ENCODE results near the gene GRID2IP.
A peak's percentile ranks its signal among the peaks of the same experiment; 100 is the strongest.

Gene GRID2IP

DNA sequence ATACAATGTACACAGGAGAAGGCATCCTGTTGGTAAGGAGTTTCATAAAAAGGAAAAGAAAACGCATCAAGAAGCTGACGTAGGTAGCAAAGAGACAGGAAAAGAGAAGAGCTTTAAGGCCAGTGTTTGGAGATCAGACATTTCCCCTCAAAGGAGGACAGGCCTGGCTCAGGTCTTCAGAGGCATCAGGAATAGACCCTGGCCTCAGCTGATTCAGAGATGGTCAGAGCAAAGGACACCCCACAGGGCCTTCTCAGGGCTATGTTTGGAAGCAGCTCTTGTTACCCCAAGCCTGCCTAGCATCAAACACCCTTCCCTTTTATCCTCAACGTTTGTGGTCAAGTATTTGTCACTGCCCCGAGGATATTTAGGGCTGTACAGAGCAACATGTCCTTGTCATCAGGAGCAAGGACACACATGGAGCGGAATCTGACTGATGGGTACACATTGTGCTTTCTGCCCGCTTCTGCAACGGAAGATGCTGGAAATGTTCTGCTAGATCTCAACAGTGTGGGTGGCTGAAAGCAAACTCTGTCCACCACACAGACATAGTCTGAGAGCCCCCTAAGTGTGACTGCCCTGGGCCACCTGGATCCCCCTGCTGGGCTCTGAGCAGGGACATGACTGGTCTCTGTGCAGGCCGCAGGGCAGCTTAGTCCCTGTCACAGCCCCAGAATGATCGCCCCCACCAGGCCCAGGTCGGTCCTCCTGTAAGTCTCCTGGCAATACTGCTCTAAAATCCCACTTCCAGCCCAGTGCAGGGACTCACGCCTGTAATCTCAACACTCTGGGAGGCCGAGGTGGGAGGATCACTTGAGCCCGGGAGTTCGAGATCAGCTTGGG is 25.0 kb upstream of the GRID2IP start:
- TF ChIP-seq, protein P1, sequence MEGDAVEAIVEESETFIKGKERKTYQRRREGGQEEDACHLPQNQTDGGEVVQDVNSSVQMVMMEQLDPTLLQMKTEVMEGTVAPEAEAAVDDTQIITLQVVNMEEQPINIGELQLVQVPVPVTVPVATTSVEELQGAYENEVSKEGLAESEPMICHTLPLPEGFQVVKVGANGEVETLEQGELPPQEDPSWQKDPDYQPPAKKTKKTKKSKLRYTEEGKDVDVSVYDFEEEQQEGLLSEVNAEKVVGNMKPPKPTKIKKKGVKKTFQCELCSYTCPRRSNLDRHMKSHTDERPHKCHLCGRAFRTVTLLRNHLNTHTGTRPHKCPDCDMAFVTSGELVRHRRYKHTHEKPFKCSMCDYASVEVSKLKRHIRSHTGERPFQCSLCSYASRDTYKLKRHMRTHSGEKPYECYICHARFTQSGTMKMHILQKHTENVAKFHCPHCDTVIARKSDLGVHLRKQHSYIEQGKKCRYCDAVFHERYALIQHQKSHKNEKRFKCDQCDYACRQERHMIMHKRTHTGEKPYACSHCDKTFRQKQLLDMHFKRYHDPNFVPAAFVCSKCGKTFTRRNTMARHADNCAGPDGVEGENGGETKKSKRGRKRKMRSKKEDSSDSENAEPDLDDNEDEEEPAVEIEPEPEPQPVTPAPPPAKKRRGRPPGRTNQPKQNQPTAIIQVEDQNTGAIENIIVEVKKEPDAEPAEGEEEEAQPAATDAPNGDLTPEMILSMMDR (IDR thresholded peaks at IDR 0.05; ENCODE audit: low read depth, low read length): no peak
- no peak for TF ChIP-seq MYC (IDR thresholded peaks at IDR 0.05; ENCODE audit: low read depth, low read length)
- no peak for TF ChIP-seq POLR2A (IDR thresholded peaks at IDR 0.05; ENCODE audit: extremely low read depth, insufficient read length)
- TF ChIP-seq, protein P2, sequence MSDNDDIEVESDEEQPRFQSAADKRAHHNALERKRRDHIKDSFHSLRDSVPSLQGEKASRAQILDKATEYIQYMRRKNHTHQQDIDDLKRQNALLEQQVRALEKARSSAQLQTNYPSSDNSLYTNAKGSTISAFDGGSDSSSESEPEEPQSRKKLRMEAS (IDR thresholded peaks at IDR 0.05; ENCODE audit: low read depth, low read length): no peak
- H3K4me3 ChIP-seq (ENCODE audit: low read depth, low read length): peak overlapping the region; percentile 87
- DNase-seq (ENCODE audit: low read depth): peak; percentile 66

DNA sequence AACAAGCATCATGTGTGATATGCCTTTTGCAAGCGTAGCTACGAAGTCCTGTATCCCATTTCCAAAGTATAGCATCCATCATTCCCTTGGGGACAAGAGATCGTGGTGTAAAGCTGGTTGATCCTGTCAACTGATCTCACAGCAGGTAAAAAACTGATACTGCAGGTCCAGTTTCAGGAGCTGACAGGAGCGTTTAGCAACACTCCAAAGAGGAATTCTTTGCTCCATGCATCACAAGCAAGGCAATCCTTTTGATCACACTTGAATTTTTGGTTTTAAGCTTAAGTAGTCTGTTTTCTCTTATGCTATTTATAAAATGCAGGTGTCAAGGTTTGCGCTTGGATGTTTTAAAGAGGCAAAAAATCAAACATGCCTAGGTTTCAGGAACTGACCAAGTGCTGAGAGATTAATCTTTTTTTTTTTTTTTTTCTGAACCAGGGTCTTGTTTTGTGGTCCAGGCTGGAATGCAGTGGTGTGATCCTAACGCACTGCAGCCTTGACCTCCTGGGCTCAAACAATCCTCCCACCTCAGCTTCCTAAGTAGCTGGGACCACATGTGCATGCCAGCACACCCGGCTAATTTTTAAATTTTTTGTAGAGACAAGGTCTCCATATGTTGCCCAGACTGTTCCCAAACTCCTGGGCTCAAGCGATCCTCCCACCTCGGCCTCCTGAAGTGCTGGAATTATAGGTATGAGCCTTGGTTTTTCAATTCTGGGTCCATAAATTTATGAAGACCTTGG is 24.2 kb upstream of the GRID2IP start:
- no peak overlapping the region for H3K4me3 ChIP-seq (ENCODE audit: low read depth, low read length)
- no peak for DNase-seq (ENCODE audit: low read depth)
- TF ChIP-seq, protein P1 (IDR thresholded peaks at IDR 0.05; ENCODE audit: low read depth, low read length): no peak
- TF ChIP-seq, protein P2 (IDR thresholded peaks at IDR 0.05; ENCODE audit: low read depth, low read length): no peak
- no peak for TF ChIP-seq MYC (IDR thresholded peaks at IDR 0.05; ENCODE audit: low read depth, low read length)
- TF ChIP-seq POLR2A (IDR thresholded peaks at IDR 0.05; ENCODE audit: extremely low read depth, insufficient read length): no peak

DNA sequence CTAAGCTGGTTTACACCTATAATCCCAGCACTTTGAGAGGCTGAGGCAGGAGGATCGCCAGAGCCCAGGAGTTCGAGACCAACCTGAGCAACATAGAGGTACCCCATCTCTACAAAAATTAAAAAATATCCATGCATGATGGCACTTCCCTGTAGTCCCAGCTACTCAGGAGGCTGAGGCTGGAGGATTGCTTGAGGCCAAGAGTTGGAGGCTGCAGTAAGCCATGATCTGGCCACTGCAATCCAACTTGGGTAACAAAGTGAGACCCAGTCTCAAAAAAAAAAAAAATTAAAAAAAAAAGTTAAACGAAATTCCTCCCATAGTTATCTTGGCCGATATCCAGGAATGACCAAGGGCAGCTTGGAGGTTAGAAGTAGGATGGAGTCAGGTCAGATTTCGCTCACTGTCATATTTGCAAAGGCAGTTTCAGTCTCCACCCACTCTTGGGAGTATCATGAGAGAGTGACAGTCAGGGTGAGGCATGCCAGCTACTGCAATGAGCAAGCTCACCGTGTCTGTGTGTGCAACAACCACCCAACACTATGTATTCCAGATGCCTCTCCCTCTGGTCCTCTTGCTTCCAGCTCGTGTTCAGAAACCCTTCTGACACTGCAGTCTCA is 20.0 kb upstream of the GRID2IP start:
- TF ChIP-seq, protein P2 (IDR thresholded peaks at IDR 0.05; ENCODE audit: low read depth, low read length): no peak
- TF ChIP-seq, protein P1 (IDR thresholded peaks at IDR 0.05; ENCODE audit: low read depth, low read length): no peak
- no peak for TF ChIP-seq POLR2A (IDR thresholded peaks at IDR 0.05; ENCODE audit: extremely low read depth, insufficient read length)
- TF ChIP-seq MYC (IDR thresholded peaks at IDR 0.05; ENCODE audit: low read depth, low read length): no peak
- H3K4me3 ChIP-seq (ENCODE audit: low read depth, low read length): no peak overlapping the region
- no peak for DNase-seq (ENCODE audit: low read depth)

DNA sequence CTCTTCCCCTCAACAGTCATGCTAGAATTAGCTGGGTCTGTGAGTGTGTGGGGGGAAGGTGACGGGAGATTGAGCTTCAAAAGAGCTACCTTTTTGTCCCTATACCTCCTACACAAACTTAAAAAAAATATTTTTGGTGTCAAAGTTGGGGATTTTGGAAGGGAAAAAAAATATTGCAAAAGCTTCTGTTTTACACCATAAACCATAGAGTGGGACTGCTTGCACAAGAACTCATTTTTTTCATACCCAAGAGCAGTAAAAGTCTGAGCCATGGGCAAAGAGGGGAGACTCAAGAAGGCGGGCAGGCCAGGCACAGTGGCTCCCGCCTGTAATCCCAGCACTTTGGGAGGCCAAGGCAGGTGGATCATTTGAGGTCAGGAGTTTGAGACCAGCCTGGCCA is 16.6 kb upstream of the GRID2IP start:
- DNase-seq (ENCODE audit: low read depth): no peak
- TF ChIP-seq MYC (IDR thresholded peaks at IDR 0.05; ENCODE audit: low read depth, low read length) (no peak), POLR2A (IDR thresholded peaks at IDR 0.05; ENCODE audit: extremely low read depth, insufficient read length) (no peak)
- TF ChIP-seq, protein P2 (IDR thresholded peaks at IDR 0.05; ENCODE audit: low read depth, low read length): no peak
- TF ChIP-seq, protein P1 (IDR thresholded peaks at IDR 0.05; ENCODE audit: low read depth, low read length): no peak
- no peak overlapping the region for H3K4me3 ChIP-seq (ENCODE audit: low read depth, low read length)

DNA sequence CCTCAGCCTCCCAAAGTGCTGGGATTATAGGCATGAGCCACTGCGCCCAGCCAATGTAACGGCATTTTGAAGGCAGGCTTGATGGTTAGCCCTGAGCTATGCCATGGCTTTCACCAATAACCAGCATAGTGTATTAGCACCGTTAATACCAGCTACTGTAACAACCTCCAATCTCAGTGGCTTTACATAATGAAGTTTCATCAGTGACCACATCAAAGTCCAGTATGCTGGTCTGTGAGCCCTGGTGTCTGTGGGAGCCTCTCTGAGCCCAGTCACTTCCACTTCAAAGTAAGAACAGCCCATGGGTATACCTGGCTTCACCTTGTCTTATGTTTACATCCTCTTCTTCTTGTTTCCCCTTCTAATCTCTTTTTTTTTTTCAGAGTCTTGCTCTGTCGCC is 14.4 kb upstream of the GRID2IP start:
- TF ChIP-seq, protein P2 (IDR thresholded peaks at IDR 0.05; ENCODE audit: low read depth, low read length): no peak
- TF ChIP-seq, protein P1 (IDR thresholded peaks at IDR 0.05; ENCODE audit: low read depth, low read length): no peak
- no peak for TF ChIP-seq POLR2A (IDR thresholded peaks at IDR 0.05; ENCODE audit: extremely low read depth, insufficient read length)
- TF ChIP-seq MYC (IDR thresholded peaks at IDR 0.05; ENCODE audit: low read depth, low read length): no peak
- DNase-seq (ENCODE audit: low read depth): no peak
- H3K4me3 ChIP-seq (ENCODE audit: low read depth, low read length): no peak overlapping the region
